ENCODE results near the gene PER2.

The PER2 gene

DNA sequence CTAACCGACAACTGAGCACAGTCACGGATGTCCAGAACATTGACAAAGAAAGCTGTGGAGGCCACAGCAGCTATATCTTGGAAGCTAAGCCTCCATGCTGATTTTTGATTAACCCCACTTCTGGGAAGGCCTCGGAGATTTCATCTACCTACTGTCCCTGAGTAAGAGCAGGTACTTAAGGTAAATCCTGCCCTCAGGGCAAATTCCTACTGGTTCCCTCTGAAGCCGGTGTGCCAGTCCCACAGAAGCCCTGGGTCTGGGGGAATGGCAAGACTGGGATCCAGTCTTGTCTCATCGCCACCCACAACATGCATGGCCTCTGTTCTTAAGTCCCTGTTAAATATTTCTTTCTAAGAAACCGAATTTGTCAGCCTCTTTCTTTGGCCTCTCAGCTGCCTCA, 18.7 kb downstream of the PER2 start:
- no peak for TF ChIP-seq NFRKB (IDR thresholded peaks at IDR 0.05)
- TF ChIP-seq ZNF384 (IDR thresholded peaks at IDR 0.05), result no peak
- TF ChIP-seq BHLHE40 (IDR thresholded peaks at IDR 0.05; ENCODE audit: borderline replicate concordance), result no peak
- TF ChIP-seq SUZ12 (IDR thresholded peaks at IDR 0.05), result no peak
- no peak for TF ChIP-seq FOXA1 (IDR thresholded peaks at IDR 0.05)
- TF ChIP-seq SP1 (IDR thresholded peaks at IDR 0.05), result no peak
- no peak for TF ChIP-seq CTBP1 (IDR thresholded peaks at IDR 0.05; ENCODE audit: borderline replicate concordance)
- no peak for TF ChIP-seq L3MBTL2 (conservative IDR thresholded peaks at IDR 0.05)
- no peak for TF ChIP-seq ARNT (IDR thresholded peaks at IDR 0.05)
- TF ChIP-seq FOXM1 (IDR thresholded peaks at IDR 0.05; ENCODE audit: borderline replicate concordance), result no peak
- no peak for TF ChIP-seq FOXK2 (IDR thresholded peaks at IDR 0.05)
- no peak for TF ChIP-seq HDGF (IDR thresholded peaks at IDR 0.05; ENCODE audit: borderline replicate concordance)
- TF ChIP-seq, protein P1, sequence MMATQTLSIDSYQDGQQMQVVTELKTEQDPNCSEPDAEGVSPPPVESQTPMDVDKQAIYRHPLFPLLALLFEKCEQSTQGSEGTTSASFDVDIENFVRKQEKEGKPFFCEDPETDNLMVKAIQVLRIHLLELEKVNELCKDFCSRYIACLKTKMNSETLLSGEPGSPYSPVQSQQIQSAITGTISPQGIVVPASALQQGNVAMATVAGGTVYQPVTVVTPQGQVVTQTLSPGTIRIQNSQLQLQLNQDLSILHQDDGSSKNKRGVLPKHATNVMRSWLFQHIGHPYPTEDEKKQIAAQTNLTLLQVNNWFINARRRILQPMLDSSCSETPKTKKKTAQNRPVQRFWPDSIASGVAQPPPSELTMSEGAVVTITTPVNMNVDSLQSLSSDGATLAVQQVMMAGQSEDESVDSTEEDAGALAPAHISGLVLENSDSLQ (IDR thresholded peaks at IDR 0.05), result no peak
- POLR2A ChIA-PET, result no interaction called here
- CTCF ChIA-PET, result no interaction called here
- DNase-seq (ENCODE audit: extremely low spot score), result no peak

DNA sequence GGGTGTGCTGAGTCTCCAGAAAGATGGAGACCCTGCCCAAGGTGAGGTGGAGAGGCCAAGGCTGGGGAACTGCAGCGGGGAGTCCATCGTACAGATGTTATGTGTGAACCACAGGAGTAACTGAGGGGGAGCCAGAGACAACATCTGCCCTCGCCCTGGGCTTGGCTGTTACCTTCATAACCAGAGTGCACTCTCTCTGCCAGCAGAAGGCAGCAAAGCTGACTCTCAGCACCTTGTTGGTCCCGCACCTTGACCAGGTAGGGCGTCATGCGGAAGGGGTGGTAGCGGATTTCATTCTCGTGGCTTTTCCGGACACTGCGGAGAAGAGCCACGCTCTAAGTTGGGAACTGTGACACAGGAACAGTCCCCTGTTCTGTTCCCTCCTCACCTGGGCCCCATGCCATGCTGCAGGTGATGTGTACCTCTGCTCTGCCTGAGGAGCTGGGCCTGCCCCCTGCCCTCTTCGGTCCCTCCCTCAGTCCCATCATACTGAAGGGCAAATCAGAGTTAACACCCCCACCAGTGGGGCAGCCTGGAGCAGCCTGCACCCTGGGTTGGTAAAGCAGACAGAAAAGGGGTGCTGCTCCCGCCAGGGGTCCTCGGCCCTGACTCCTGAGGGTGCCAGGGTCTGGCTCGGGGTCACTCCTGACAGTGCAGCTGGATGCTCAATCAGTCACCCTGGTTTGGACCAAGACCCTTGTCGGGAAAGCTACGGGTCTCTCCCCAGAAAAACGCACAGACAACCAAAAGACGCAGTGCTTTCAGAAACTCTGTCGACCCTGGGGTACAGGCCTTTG, 20.3 kb downstream of the PER2 start:
- DNase-seq (ENCODE audit: extremely low spot score), result no peak
- TF ChIP-seq L3MBTL2 (conservative IDR thresholded peaks at IDR 0.05) (no peak), SUZ12 (IDR thresholded peaks at IDR 0.05) (no peak), TARDBP (IDR thresholded peaks at IDR 0.05) (no peak), NFRKB (IDR thresholded peaks at IDR 0.05) (no peak), FOXM1 (IDR thresholded peaks at IDR 0.05; ENCODE audit: borderline replicate concordance) (no peak), HDGF (IDR thresholded peaks at IDR 0.05; ENCODE audit: borderline replicate concordance) (no peak), FOXK2 (IDR thresholded peaks at IDR 0.05) (no peak), BHLHE40 (IDR thresholded peaks at IDR 0.05; ENCODE audit: borderline replicate concordance) (no peak), LEF1 (IDR thresholded peaks at IDR 0.05; ENCODE audit: borderline replicate concordance) (no peak), ARNT (IDR thresholded peaks at IDR 0.05) (no peak), FOXA1 (IDR thresholded peaks at IDR 0.05) (no peak)
- TF ChIP-seq, protein P1 (IDR thresholded peaks at IDR 0.05), result no peak
- POLR2A ChIA-PET, result no interaction called here
- CTCF ChIA-PET, result no interaction called here

- no peak for DNase-seq (ENCODE audit: extremely low spot score)
- POLR2A ChIA-PET, result no interaction called here
- TF ChIP-seq FOXK2 (IDR thresholded peaks at IDR 0.05) (no peak), FOXA1 (IDR thresholded peaks at IDR 0.05) (no peak), TARDBP (IDR thresholded peaks at IDR 0.05) (no peak), ELF4 (IDR thresholded peaks at IDR 0.05) (no peak), HDGF (IDR thresholded peaks at IDR 0.05; ENCODE audit: borderline replicate concordance) (no peak), LEF1 (IDR thresholded peaks at IDR 0.05; ENCODE audit: borderline replicate concordance) (no peak), BHLHE40 (IDR thresholded peaks at IDR 0.05; ENCODE audit: borderline replicate concordance) (no peak), L3MBTL2 (conservative IDR thresholded peaks at IDR 0.05) (no peak), NFRKB (IDR thresholded peaks at IDR 0.05) (no peak), SP1 (IDR thresholded peaks at IDR 0.05) (no peak), ZNF384 (IDR thresholded peaks at IDR 0.05) (no peak), FOXM1 (IDR thresholded peaks at IDR 0.05; ENCODE audit: borderline replicate concordance) (no peak), SUZ12 (IDR thresholded peaks at IDR 0.05) (no peak), CTBP1 (IDR thresholded peaks at IDR 0.05; ENCODE audit: borderline replicate concordance) (no peak), ARNT (IDR thresholded peaks at IDR 0.05) (no peak)
- TF ChIP-seq, protein P1 (IDR thresholded peaks at IDR 0.05), result no peak
- CTCF ChIA-PET, result no interaction called here
Observed at GRCh38 chr2:238267341-238267710, 21.1 kb downstream of the PER2 start.

DNA sequence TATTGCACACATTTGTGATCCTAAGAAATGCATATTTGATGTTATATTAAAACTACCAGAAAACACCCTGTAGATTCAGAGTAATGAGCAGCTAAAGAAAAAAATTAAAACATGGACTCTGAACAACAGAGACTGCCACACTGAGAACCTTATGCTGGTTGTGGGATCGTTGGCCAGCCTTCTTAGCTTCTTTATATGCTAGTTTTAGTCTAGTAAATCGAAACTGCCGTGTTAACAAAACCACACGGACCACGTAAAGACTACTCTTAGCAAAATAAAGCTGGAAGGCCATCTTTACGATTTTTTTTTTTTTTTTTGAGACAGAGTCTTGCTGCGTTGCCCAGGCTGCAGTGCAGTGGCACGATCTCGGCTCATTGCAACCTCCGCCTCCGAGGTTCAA, 22.8 kb downstream of the PER2 start:
- no peak for TF ChIP-seq ELF4 (IDR thresholded peaks at IDR 0.05)
- no peak for DNase-seq (ENCODE audit: extremely low spot score)
- CTCF ChIA-PET, result no interaction called here
- POLR2A ChIA-PET, result no interaction called here

DNA sequence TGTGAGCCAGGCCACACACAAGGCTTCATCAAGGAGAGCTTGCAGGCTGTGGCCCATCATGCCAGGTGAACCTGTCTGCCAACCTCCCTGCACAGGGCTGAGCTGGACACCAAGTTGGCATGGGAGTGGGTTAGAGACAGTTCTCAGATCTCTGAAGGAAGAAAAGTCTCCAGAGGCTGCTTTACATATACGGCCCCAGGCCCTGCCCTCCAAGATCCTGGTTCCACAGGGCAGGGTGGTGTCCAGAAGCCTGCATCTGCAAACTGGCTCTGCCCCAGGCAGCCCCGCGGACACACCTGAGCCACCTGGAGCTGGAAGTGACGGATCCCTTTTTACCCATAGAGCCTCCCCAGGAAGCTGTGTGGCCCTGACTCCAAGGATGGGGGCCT, 24.3 kb downstream of the PER2 start:
- TF ChIP-seq, protein P1 (IDR thresholded peaks at IDR 0.05), result no peak
- TF ChIP-seq FOXM1 (IDR thresholded peaks at IDR 0.05; ENCODE audit: borderline replicate concordance) (no peak), TARDBP (IDR thresholded peaks at IDR 0.05) (no peak), BHLHE40 (IDR thresholded peaks at IDR 0.05; ENCODE audit: borderline replicate concordance) (no peak), CTBP1 (IDR thresholded peaks at IDR 0.05; ENCODE audit: borderline replicate concordance) (no peak), L3MBTL2 (conservative IDR thresholded peaks at IDR 0.05) (no peak), FOXA1 (IDR thresholded peaks at IDR 0.05) (no peak), ARNT (IDR thresholded peaks at IDR 0.05) (no peak), SUZ12 (IDR thresholded peaks at IDR 0.05) (no peak), HDGF (IDR thresholded peaks at IDR 0.05; ENCODE audit: borderline replicate concordance) (no peak), ZNF384 (IDR thresholded peaks at IDR 0.05) (no peak), LEF1 (IDR thresholded peaks at IDR 0.05; ENCODE audit: borderline replicate concordance) (no peak), FOXK2 (IDR thresholded peaks at IDR 0.05) (no peak), NFRKB (IDR thresholded peaks at IDR 0.05) (no peak), SP1 (IDR thresholded peaks at IDR 0.05) (no peak), ELF4 (IDR thresholded peaks at IDR 0.05) (no peak)
- DNase-seq (ENCODE audit: extremely low spot score), result no peak
- POLR2A ChIA-PET, result no interaction called here
- CTCF ChIA-PET, result interaction anchor here (0.9 to 1.8 kb wide), 3 partner anchors 14 to 105 kb away, joined by 3 to 7 read pairs (median 6); no protein-coding TSS in a partner anchor

Data from HEK293T (cell line).